HG02798 (cell line): ENCODE results near the gene FCN3.

Experiments used
- ATAC-seq: cut with Tn5 transposase; IDR thresholded peaks from one replicate; pipeline ENCODE4 v1.9.1; 2021; ENCODE audit warnings: mild to moderate bottlenecking; ENCODE audit not compliant: unreplicated experiment, poor library complexity

FCN3 gene

GRCh38 chr1:27361044-27361402, 13.6 kb downstream of the FCN3 start:
- no peak for ATAC-seq

GRCh38 chr1:27360159-27361043, 14.2 kb downstream of the FCN3 start:
- peak; percentile 31 for ATAC-seq

DNA sequence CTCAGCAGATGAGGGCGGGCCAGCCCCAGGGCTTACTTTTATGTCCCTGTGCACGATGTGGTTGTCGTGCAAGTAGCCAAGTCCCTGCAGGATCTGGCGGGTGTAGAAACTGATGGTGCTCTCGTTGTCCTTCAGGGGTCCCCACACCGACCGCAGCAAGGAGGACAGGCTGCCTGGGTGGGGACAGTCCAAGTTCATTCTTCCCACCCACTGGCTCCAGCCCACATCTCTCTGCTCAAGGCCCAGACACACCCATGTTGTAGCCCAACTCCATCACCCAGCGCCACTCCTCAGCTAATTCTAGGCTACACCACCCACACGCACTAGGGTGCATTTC, 14.8 kb downstream of the FCN3 start:
- ATAC-seq: no peak

- no peak for ATAC-seq
Measured at GRCh38 chr1:27358928-27359313, 15.7 kb downstream of the FCN3 start.

DNA sequence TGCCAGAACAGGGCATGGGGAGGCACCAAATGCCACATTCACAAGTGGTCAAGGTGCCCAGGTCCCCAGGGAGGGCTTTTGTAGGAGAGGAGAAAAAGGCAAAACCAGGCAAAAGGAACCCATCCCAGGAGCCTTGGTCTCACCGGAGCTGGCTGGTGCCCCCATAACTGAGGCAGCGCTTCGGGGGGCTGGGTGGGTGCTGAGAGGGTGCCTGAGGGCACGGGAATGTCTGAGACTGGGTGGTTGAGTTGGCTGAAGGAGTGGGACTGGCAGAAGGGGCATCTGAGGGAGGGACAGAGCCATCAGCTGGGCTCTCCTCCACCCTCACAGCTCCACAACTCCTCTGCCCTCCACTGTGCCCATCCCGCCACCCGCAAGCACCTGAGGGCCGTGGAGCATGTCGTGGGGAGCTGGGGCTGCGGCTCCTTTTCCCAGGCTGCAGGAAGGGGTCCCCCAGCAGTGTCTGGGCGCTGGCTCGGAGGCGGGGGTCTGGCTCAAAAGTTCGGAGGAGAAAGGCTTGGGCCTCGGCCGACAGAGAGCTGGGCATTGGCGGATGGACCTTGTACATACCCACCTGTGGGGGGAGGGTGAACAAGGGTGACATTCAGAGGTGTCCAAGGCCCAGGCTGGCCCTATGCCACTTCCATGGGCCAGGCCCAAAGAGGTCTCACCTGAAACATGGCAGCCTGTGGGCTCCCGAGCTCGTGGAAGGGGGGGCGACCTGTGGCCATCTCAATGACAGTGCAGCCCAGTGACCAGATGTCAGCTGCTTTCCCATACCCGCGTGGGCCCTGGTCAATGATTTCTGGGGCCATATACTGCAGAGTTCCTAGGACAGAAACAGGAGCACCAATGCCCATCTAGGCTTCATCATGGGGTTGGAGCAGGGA, 16.3 kb downstream of the FCN3 start:
- no peak for ATAC-seq

DNA sequence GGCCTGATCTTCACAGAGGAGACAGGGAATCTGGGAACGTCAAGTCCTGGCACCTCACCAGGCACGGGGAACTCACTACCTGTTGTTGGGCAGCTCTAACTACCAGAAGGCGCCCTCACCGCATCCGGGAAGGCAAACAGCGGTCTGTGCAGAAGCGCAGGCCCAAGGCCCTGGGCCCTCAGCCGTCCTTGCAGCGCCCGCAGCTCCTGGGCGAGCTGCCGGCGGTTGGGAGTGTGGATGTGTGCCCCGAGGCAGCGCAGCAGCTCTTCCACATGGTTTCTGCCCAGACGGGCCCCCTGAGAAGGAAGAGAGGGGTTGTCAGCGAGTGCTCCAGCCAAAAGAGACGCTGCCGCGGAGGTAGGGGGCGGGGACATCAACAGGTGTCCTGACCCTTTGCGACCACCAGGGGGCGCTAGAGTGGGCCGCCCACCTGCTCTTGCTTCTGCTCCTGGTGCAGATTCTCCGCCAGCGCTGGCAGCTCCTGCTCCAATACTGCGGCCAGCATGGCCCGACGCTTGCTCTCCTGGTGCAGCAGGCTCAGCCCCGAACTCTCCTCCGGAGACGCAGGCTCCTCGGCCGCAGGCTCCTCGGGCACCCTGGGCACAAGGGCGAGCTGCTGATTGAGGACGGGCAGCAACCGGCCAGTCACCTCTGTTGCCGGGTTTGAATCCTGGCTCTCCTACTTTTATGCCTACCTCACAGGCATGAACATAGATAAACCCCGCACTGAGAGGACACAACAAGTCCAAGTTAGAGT, 17.2 kb downstream of the FCN3 start:
- peak; percentile 47 for ATAC-seq

GRCh38 chr1:27356619-27357280, 17.9 kb downstream of the FCN3 start:
- no peak for ATAC-seq

DNA sequence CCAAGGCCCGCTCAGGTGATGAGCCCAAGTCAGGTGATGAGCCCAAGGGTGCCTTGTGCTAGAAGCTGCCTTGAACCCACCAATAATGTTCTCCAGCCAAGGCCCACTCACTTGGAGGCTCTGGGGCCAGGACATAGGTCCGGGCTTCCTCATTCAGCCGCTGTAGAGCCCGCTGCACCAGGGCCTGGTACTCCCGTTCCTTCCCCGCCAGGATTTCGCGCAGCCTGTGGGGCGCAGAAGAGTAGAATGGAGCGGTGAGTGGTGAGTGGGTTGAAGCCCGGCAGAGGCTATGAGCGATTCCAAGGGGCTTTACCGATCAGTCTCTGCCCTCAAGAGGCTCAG, 18.4 kb downstream of the FCN3 start:
- no peak for ATAC-seq

DNA sequence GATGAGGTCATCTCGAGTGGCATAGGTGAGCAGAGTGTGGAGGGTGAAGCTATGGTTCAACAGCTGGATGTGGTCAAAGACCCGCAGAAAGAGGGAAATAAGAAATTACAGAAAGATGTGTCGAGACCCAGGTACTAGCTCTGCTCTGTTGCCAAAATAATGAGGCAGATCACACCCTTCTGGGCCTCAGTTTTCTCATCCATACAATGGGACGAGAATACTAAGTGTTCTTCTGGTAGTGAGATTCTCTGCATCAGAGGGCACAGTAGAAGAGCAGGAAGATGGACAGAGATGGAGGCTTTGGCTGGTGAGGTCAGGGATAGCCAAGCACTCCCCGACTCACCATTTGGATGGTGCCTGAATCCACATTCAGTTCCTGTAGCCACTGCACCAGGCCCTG, 18.9 kb downstream of the FCN3 start:
- ATAC-seq: no peak

GRCh38 chr1:27353629-27354028, 21.0 kb downstream of the FCN3 start:
- no peak for ATAC-seq

DNA sequence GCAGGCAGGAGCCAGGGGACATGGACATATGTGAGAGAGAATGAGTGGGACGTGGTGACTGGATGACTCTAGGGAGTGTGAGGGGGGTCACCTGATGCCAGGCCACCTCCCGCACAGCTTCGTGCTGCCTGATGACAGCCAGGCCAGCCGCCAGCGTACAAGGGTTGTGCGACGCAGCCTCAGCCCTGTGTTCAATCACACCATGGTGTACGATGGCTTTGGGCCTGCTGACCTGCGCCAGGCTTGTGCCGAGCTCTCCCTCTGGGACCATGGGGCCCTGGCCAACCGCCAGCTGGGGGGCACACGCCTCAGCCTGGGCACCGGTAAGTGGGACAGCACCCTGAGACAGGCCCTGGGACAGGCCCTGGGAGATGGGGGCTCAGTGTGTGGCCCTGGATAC, 21.5 kb downstream of the FCN3 start:
- ATAC-seq: no peak

GRCh38 chr1:27351541-27352107, 23.0 kb downstream of the FCN3 start:
- no peak for ATAC-seq

- no peak for ATAC-seq
Measured at GRCh38 chr1:27350663-27351540, 23.7 kb downstream of the FCN3 start.

DNA sequence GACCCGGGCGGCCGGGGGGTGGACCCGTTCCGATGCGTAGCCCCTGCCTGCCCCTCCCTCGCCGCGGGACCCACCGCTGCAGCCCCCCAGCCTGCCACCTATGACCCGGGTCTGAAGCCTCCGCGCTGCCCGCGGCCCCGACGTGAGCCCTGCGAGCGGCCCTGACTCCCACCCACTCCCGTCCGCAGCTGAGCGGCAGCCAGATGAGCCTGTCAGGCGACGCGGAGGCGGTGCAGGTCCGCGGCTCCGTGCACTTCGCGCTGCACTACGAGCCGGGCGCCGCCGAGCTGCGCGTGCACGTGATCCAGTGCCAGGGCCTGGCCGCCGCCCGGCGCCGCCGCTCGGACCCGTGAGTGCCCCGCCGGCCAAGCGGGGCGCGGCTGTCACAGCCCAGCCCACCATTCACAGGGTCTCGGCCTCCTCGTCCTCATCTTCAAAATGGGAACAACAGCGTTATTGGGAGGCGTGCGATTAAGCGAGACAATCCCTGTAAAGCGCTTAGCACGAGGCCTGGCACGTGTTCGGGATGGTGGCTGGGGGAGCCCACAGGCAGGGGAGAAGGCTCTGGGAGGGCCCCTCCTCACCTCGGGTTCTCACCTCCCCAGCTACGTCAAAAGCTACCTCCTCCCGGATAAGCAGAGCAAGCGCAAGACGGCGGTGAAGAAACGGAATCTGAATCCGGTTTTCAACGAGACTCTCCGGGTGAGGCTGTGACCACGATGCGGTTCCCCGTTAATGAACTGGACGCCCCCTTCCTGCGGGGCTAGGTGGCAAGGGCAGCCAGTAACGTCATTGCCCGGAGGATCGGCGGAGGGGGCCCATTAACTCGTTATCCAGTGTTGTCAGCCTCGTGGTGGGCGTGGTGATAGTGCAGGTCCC, 24.6 kb downstream of the FCN3 start:
- no peak for ATAC-seq

DNA sequence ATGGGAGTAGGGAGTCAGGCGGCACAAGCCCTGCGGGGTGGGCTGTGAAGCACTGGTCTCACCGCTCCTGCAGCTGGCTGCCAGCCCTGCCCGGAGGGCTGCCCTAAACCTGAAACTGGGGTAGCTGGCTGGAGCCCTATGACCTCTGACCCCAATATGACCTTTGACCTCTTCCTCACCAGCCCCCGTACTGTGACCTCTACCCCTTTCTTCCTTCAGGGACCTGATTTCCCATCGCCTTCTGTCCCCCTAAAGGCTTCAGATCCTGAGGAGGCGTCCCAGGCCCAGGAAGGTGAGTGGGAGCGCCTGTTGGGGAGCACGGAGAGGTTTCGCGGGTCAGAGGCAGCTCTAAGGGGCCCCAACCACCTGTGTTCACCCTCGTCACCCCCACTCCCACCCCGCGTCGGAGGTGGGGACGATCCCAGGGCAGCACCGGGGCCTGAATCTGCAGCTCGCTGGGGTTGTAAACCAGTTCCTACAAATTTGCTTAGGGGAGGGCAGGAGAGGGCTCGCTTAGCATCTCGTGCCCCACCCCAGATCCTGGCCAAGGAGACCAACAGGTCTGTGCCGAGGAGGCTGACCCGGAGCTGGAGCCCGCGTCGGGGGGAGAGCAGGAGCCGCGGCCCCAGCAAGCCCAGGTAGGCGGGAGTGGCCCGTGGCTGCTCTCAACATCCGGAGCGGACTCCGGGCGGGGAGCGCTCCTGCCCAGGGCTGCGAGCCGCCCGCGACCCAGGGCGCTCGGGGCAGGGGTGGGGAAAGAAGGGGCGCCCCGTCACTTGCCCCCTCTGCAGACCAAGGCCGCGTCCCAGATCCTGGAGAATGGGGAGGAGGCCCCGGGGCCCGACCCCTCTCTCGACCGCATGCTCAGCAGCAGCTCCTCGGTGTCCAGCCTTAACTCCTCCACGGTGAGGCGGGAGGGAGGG, 25.5 kb downstream of the FCN3 start:
- ATAC-seq: no peak

- ATAC-seq: no peak
Measured at GRCh38 chr1:27346991-27347624, 27.5 kb downstream of the FCN3 start.

GRCh38 chr1:27346357-27346756, 28.3 kb downstream of the FCN3 start:
- ATAC-seq: no peak
